GM13977 (cell line): ENCODE data around the gene ARID5B.

Experiments used
- DNase-seq: peaks from one replicate; pipeline ENCODE4 v3.0.0; 2012; ENCODE audit warnings: low spot score
- CTCF ChIP-seq: IDR thresholded peaks from 2 replicates; pipeline ENCODE4 v1.5.1; 2012; ENCODE audit warnings: mild to moderate bottlenecking, control low read depth; ENCODE audit not compliant: insufficient read depth; ENCODE audit errors: extremely low read depth, missing control alignments
- in situ Hi-C: fragments of 300-500 bp; cut with MboI; formaldehyde crosslinking; loops from one replicate; pipeline ENCODE4 v1.12.0; 2022; ENCODE audit warnings: low sequenced_read_pairs, low pct_unique_long_range_greater_than_20kb, mixed read lengths, inconsistent platforms; ENCODE audit not compliant: unreplicated experiment

ARID5B gene

GRCh38 chr10:61883371-61884025 is 18.0 kb upstream of the ARID5B start:
- in situ Hi-C loops = no loop called here
- DNase-seq = no peak
- TF ChIP-seq CTCF = no peak

DNA sequence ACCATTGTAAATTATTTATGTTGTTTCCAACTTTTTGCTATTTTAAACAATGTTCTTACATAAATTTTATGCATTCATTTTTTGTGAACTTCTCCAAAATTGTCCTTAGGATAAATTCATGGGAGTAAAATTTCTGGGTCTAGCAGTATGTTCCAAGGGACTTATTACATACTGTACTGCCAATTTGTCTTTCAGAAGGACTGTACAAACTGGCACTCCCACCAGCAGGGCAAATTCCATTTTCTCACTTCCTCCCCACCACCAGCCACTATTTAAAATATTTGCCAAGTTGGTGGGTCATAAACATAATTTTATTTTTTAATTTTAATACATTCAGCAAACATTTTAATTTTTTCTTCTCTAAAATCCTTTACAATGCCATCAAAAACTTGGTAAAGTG is 13.7 kb upstream of the ARID5B start:
- no peak for TF ChIP-seq CTCF
- DNase-seq = no peak

GRCh38 chr10:61888744-61889143 is 12.8 kb upstream of the ARID5B start:
- DNase-seq = no peak
- in situ Hi-C loops = no loop called here
- TF ChIP-seq CTCF = no peak

More for the DNA sequence above, 13.7 kb upstream of the ARID5B start:
- in situ Hi-C loops = no loop called here

GRCh38 chr10:61890430-61890829 is 11.1 kb upstream of the ARID5B start:
- no peak for TF ChIP-seq CTCF
- DNase-seq = no peak
- in situ Hi-C loops = no loop called here

DNA sequence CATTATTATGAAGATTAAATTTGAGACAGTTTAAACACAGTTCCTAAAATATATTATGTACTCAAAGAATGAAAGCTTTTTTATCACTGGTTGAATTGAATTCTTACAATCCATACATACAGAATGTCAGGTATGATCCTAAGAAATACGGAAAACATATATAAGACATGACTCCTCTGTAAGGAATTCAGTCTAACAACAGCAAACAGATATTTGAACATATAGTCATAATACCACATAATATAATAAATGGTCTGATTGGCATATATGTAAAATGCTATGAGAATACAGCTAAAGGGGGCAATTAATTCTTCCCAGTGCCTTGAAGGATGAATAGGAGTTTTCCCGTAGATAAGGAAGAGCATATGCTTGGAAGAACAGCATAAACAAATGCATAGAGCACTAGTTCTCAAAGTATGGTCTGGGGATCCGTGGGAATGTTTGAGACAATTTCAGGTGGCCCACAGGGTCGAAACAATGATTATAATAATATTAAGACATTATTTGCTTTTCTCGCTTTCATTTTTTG is 10.6 kb upstream of the ARID5B start:
- no peak for TF ChIP-seq CTCF
- DNase-seq = no peak
- in situ Hi-C loops = no loop called here

DNA sequence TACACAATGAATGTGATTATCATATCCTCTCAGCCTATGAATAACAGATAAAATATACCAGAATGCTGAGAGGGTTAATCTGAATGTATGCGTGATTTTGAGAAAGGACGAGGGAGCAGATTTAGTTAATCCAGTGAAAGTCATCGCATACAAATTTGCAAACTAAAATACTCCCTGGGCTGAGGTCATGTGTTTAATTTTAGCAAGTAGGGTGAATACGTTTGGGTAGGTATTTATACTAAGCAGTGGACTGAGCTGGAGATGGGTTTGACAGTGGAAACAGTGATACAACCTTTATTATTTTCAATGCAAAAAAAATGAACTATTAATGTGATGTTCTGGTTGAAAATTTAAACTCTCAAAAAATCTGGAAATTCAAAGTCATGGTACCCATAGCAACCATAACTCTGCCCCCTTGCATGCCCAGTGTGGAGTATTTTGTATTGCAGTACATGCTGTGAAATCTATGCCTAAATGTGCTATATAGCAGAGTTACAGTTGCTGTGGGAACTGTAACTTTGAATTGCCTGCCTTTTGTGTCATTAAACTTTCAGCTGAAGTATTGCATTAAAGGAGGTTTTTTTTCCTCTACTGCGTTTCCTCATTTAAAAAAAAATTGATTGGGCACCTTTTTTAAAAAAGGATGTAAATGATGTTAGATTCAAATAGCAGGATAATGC is 9.5 kb upstream of the ARID5B start:
- TF ChIP-seq CTCF = no peak
- in situ Hi-C loops = no loop called here
- no peak for DNase-seq
